Transverse colon (tissue), 4 donors: ENCODE data around the gene HLA-E.
"Not testable (repeated sequence)": the region's sequence is repeated elsewhere in the genome, so short reads cannot be mapped to it uniquely, and the experiment has no call there.

Experiments
- CTCF ChIP-seq, 5 experiments: fragments of 200-600 bp in 3 of 5; fragments of 450-650 bp in 2 of 5; sonication (generic) in 3 of 5; IDR thresholded peaks; 1 replicate in 2 of 5; 2 replicates in 3 of 5; pipeline ENCODE4 v1.5.1; 2016 to 2017; ENCODE audit warnings: antibody characterized with exemption in 5 of 5, inconsistent platforms in 3 of 5, mild to moderate bottlenecking in 2 of 5, moderate library complexity in 1 of 5
- POLR2A ChIP-seq: fragments of 450-650 bp; IDR thresholded peaks from one replicate; pipeline ENCODE4 v1.6.1; 2016; ENCODE audit warnings: antibody characterized with exemption, mild to moderate bottlenecking, moderate library complexity
- POLR2AphosphoS5 ChIP-seq, 3 donors: sonication (generic); formaldehyde crosslinking; IDR thresholded peaks; one replicate each; pipeline ENCODE4 v1.6.1; 2016; ENCODE audit warnings: antibody characterized with exemption in 3 of 3

- not testable (repeated sequence) for TF ChIP-seq POLR2AphosphoS5 (IDR thresholded peaks at IDR 0.05); CTCF (IDR thresholded peaks at IDR 0.05); POLR2A
Observed at GRCh38 chr6:30518505-30519145, 29.3 kb downstream of the HLA-E start.
